Mesenchymal stem cell (in vitro differentiated cells and primary cell): ENCODE data around the gene WNK1.

Source experiments
- DNase-seq: peaks from one replicate; pipeline ENCODE4 v3.0.0-alpha.2; 2013
- H2AFZ ChIP-seq: one replicate; pipeline ENCODE4 v1.6.1; 2013; ENCODE audit warnings: low read depth, mild to moderate bottlenecking, control low read depth, inconsistent platforms, low read length, moderate library complexity
- H2AK5ac ChIP-seq: 2 replicates; pipeline ENCODE4 v1.6.1; 2013; ENCODE audit warnings: low read length, moderate library complexity, mild to moderate bottlenecking, inconsistent platforms; ENCODE audit not compliant: severe bottlenecking
- H2BK120ac ChIP-seq: one replicate; pipeline ENCODE4 v1.6.1; 2013; ENCODE audit warnings: low read depth, mild to moderate bottlenecking, inconsistent platforms, low read length, moderate library complexity
- H2BK12ac ChIP-seq, 2 experiments: one replicate each; pipeline ENCODE4 v1.6.1; 2013; ENCODE audit warnings: inconsistent platforms in 2 of 2, low read length in 2 of 2, mild to moderate bottlenecking in 2 of 2, moderate library complexity in 2 of 2, control low read depth in 1 of 2
- H2BK15ac ChIP-seq: one replicate; pipeline ENCODE4 v1.6.1; 2013; ENCODE audit warnings: mild to moderate bottlenecking, low read depth, inconsistent platforms; ENCODE audit not compliant: poor library complexity, severe bottlenecking
- H2BK5ac ChIP-seq: 2 replicates; pipeline ENCODE4 v1.6.1; 2013; ENCODE audit warnings: low read depth, mild to moderate bottlenecking, low read length, control low read depth, inconsistent platforms; ENCODE audit not compliant: poor library complexity, severe bottlenecking
- H3K14ac ChIP-seq, 2 experiments: one replicate each; pipeline ENCODE4 v1.6.1; 2013; ENCODE audit warnings: inconsistent platforms in 2 of 2, low read length in 2 of 2, control low read depth in 1 of 2, mild to moderate bottlenecking in 1 of 2, moderate library complexity in 1 of 2
- H3K18ac ChIP-seq, 2 experiments: one replicate each; pipeline ENCODE4 v1.6.1; 2013; ENCODE audit warnings: inconsistent platforms in 2 of 2, low read length in 2 of 2, control low read depth in 1 of 2, low read depth in 1 of 2, mild to moderate bottlenecking in 1 of 2
- H3K23ac ChIP-seq, 2 experiments: one replicate each; pipeline ENCODE4 v1.6.1; 2013; ENCODE audit warnings: inconsistent platforms in 2 of 2, low read length in 2 of 2, mild to moderate bottlenecking in 2 of 2, moderate library complexity in 2 of 2, control low read depth in 1 of 2
- H3K27ac ChIP-seq: 2 replicates; pipeline ENCODE4 v1.5.1; 2013; ENCODE audit warnings: mild to moderate bottlenecking, moderate library complexity, low read length, control low read depth, inconsistent platforms; ENCODE audit not compliant: poor library complexity, severe bottlenecking
- H3K27me3 ChIP-seq, 2 experiments: 2 replicates each; pipeline versions ENCODE4 v1.6.1 to v1.7.0; 2013; ENCODE audit warnings: low read length in 2 of 2, mild to moderate bottlenecking in 2 of 2, moderate library complexity in 2 of 2, control low read depth in 1 of 2, inconsistent platforms in 1 of 2; ENCODE audit not compliant: control insufficient read depth in 1 of 2, insufficient read depth in 1 of 2
- H3K36me3 ChIP-seq, 2 experiments: 2 replicates each; pipeline versions ENCODE4 v1.6.1 to v1.7.0; 2013; ENCODE audit warnings: low read length in 2 of 2, control low read depth in 1 of 2, inconsistent platforms in 1 of 2, low read depth in 1 of 2, mild to moderate bottlenecking in 1 of 2; ENCODE audit not compliant: insufficient read depth in 2 of 2, control insufficient read depth in 1 of 2
- H3K4ac ChIP-seq, 2 experiments: one replicate each; pipeline ENCODE4 v1.6.1; 2013; ENCODE audit warnings: inconsistent platforms in 2 of 2, low read length in 2 of 2, mild to moderate bottlenecking in 2 of 2, moderate library complexity in 2 of 2, control low read depth in 1 of 2, low read depth in 1 of 2
- H3K4me1 ChIP-seq: 2 replicates; pipeline ENCODE4 v1.6.1; 2013; ENCODE audit warnings: low read depth, low read length, control low read depth; ENCODE audit not compliant: control insufficient read depth, insufficient read depth
- H3K4me2 ChIP-seq: 2 replicates; pipeline ENCODE4 v1.6.1; 2013; ENCODE audit warnings: low read length, mild to moderate bottlenecking, inconsistent platforms; ENCODE audit not compliant: poor library complexity, severe bottlenecking
- H3K4me3 ChIP-seq, 2 experiments: 2 replicates each; pipeline versions ENCODE4 v1.5.1 to v1.7.0; 2013; ENCODE audit warnings: low read length in 2 of 2, mild to moderate bottlenecking in 2 of 2, control low read depth in 1 of 2, low read depth in 1 of 2; ENCODE audit not compliant: insufficient read depth in 1 of 2
- H3K79me1 ChIP-seq: replicated peaks from 2 replicates; pipeline ENCODE4 v1.6.1; 2013; ENCODE audit warnings: mild to moderate bottlenecking, control low read depth, low read length, inconsistent platforms; ENCODE audit not compliant: poor library complexity, severe bottlenecking
- H3K9ac ChIP-seq: 2 replicates; pipeline ENCODE4 v1.7.0; 2013; ENCODE audit warnings: mild to moderate bottlenecking, low read length, moderate library complexity
- H3K9me3 ChIP-seq: 2 replicates; pipeline ENCODE4 v1.7.0; 2013; ENCODE audit warnings: mild to moderate bottlenecking, low read length; ENCODE audit not compliant: control insufficient read depth
- H4K8ac ChIP-seq: one replicate; pipeline ENCODE4 v1.6.1; 2013; ENCODE audit warnings: inconsistent platforms, mild to moderate bottlenecking, low read length, moderate library complexity
- H4K91ac ChIP-seq: one replicate; pipeline ENCODE4 v1.6.1; 2013; ENCODE audit warnings: mild to moderate bottlenecking, low read length, inconsistent platforms
- WGBS: methylation state at CpG from one replicate; pipeline ENCODE4 v1.1.7; 2013; ENCODE audit warnings: mixed read lengths; 5-methylcytosine and 5-hydroxymethylcytosine counted together

Gene WNK1

DNA sequence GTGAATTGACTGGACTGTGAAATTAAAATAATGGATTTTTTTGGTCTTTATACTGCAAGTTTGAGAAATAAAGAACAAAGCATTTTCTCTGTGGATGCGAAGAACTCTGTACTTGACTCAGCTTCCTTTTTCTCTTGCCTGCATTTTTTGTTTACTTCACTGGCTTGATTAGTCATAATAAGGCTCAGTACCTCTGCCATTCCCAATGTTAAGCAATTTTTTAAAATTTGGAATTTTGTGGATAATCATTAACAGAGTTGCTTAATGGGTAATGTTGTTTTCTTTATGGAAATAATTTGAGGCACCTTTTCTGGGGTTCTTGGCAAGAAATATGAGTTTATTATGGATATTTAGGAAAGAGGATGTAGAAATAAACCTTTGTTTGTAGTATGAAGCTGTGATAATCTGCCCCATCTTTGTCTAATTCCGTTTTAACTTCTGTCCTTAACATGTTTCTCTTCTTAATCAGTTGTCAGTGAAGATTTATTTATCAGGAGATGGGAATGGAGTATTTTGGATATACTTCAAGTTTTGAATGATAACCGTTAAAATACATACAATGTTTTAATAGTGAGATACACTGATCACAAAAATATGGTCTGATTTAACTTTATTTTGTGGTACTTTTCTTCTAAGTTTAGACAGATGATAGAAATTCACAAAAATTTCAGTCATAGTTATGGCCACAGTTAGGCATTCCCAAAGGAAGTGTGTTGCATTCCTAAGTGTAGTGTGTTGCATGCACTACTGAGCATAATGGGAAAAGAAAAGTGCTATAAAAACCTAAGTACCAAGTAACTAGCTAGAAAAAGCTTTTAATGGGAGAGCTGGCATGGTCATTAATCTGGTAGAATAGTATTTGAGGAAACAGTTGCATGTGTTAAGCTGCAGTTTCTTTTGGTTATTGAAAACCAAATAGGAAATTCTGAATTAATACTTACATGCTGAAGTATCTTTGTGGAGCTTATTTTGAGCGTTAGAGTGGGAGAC lies 27.7 kb downstream of the WNK1 start:
- no peak overlapping the region for H2BK15ac ChIP-seq
- peak overlapping the region in 1 of 2 experiments; percentile 57 for H3K4me3 ChIP-seq
- H3K23ac ChIP-seq, result no peak overlapping the region
- H3K27ac ChIP-seq, result peak overlapping the region; percentile 91
- H2BK12ac ChIP-seq, result no peak overlapping the region
- no peak overlapping the region for H2AK5ac ChIP-seq
- no peak overlapping the region for H2AFZ ChIP-seq
- peaks cover 0 to 5% of the 10 kb centered on the region in 2 experiments for H3K36me3 ChIP-seq
- H3K27me3 ChIP-seq, result no peaks in the 10 kb centered on the region
- H2BK120ac ChIP-seq, result no peak overlapping the region
- no peak overlapping the region for H3K4ac ChIP-seq
- no peak overlapping the region for H4K8ac ChIP-seq
- H3K14ac ChIP-seq, result no peak overlapping the region
- peaks cover 13% of the 10 kb centered on the region for H3K4me1 ChIP-seq
- no peaks in the 10 kb centered on the region for H3K9me3 ChIP-seq
- WGBS, result 14% methylated on average over 2 of the region's 4 CpGs
- no peak overlapping the region for H4K91ac ChIP-seq
- H2BK5ac ChIP-seq, result peak overlapping the region; percentile 44
- H3K79me1 ChIP-seq, result no peaks in the 10 kb centered on the region
- H3K9ac ChIP-seq, result peak overlapping the region; percentile 71
- H3K4me2 ChIP-seq, result peak overlapping the region; percentile 56
- DNase-seq, result peak; percentile 80
- no peak overlapping the region for H3K18ac ChIP-seq

DNA sequence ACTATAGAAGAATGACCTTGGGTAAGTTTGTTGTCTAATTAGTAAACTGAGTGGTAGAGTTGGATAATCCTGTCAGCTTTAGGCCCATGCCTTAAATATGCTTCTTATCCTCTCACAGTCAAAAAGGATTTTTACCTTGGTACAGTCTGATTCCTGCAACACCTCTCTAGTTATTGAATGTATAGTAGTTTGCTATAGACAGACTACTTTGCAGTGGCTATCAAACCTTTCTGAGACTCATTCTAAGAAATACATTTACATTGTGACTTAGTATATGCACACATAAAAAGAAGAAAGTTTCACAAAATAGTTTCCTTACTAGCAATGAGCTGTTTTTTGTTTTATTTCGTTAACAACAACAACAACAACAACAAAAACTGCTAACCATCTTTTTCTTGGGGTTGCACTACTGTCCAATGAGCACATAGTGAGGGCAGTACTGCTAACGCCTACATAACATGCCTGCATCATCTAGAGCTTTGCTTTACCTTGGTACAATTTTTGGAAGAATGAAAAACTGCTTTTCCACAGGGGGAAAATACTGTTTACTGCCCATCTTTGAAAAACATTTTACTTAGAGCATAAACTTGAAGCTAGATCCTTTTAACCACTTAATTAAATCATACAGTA lies 28.5 kb downstream of the WNK1 start:
- H3K4me3 ChIP-seq, result peak overlapping the region in 1 of 2 experiments; percentile 57
- H3K9me3 ChIP-seq, result no peaks in the 10 kb centered on the region
- no peaks in the 10 kb centered on the region for H3K79me1 ChIP-seq
- peaks cover 0 to under 1% of the 10 kb centered on the region in 2 experiments for H3K36me3 ChIP-seq
- no peak overlapping the region for H3K4ac ChIP-seq
- H3K4me1 ChIP-seq, result peaks cover 13% of the 10 kb centered on the region
- H2BK5ac ChIP-seq, result no peak overlapping the region
- no peak overlapping the region for H2BK12ac ChIP-seq
- H2AFZ ChIP-seq, result no peak overlapping the region
- H3K27ac ChIP-seq, result peak overlapping the region; percentile 90
- no peak overlapping the region for H2AK5ac ChIP-seq
- no peak for DNase-seq
- no peak overlapping the region for H3K23ac ChIP-seq
- no peak overlapping the region for H3K14ac ChIP-seq
- H3K27me3 ChIP-seq, result no peaks in the 10 kb centered on the region
- 62% methylated on average over 2 of the region's 2 CpGs for WGBS
- H4K91ac ChIP-seq, result no peak overlapping the region
- H4K8ac ChIP-seq, result no peak overlapping the region
- no peak overlapping the region for H2BK120ac ChIP-seq
- no peak overlapping the region for H3K18ac ChIP-seq
- no peak overlapping the region for H2BK15ac ChIP-seq
- H3K4me2 ChIP-seq, result peak overlapping the region; percentile 16
- peak overlapping the region; percentile 71 for H3K9ac ChIP-seq

- Histone ChIP-seq H3K4me2 (no peak overlapping the region), H3K9me3 (no peaks in the 10 kb centered on the region), H3K14ac (no peak overlapping the region), H3K4me3 (no peak overlapping the region), H3K9ac (no peak overlapping the region), H3K4me1 (peaks cover 5% of the 10 kb centered on the region), H4K8ac (no peak overlapping the region), H3K18ac (no peak overlapping the region), H3K27me3 (no peaks in the 10 kb centered on the region), H3K27ac (no peak overlapping the region), H4K91ac (no peak overlapping the region), H3K4ac (no peak overlapping the region), H2BK5ac (no peak overlapping the region), H3K23ac (no peak overlapping the region), H2BK120ac (no peak overlapping the region), H2BK12ac (no peak overlapping the region), H2AK5ac (no peak overlapping the region), H3K79me1 (no peaks in the 10 kb centered on the region), H2BK15ac (no peak overlapping the region), H3K36me3 (no peaks in the 10 kb centered on the region), H2AFZ (no peak overlapping the region)
- WGBS, result 92% methylated on average over 2 of the region's 2 CpGs
- DNase-seq, result no peak
Observed at GRCh38 chr12:785706-786105, 33.3 kb downstream of the WNK1 start.

DNA sequence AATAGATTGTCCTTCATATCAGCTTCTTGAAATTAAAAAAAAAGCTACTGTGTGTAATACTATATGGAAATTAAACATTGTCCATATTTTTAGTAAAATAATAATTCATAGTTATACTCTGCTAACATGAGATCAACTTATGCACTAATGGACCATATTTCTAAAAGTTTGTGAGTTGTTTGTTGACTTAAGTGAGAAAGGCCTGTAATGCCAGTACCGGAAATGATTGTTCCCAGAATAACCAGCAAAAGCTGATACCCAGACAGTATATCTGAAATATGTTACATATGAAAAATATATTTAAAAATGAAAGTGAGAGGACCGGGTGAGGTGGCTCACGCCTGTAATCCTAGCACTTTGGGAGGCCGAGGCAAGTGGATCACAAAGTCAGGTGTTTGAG lies 35.9 kb downstream of the WNK1 start:
- Histone ChIP-seq H3K23ac (no peak overlapping the region), H2BK15ac (no peak overlapping the region), H2BK120ac (no peak overlapping the region), H3K27ac (no peak overlapping the region), H2BK12ac (no peak overlapping the region), H3K4me1 (no peaks in the 10 kb centered on the region), H3K4me3 (no peak overlapping the region), H4K91ac (no peak overlapping the region), H3K36me3 (no peaks in the 10 kb centered on the region), H2BK5ac (no peak overlapping the region), H3K4me2 (no peak overlapping the region), H3K27me3 (no peaks in the 10 kb centered on the region), H4K8ac (no peak overlapping the region), H3K14ac (no peak overlapping the region), H3K9me3 (no peaks in the 10 kb centered on the region), H2AFZ (no peak overlapping the region), H2AK5ac (no peak overlapping the region), H3K4ac (no peak overlapping the region), H3K79me1 (peaks cover 2% of the 10 kb centered on the region), H3K9ac (no peak overlapping the region), H3K18ac (no peak overlapping the region)
- no peak for DNase-seq
- 100% methylated on average over 3 of the region's 4 CpGs for WGBS
